Panc1 (cell line): ENCODE results near the gene LRRC3B. TPM values are rescaled to one million over a fixed set of nuclear protein-coding genes. Genes with fewer than 3 reads are reported as not detected.

ENCODE experiments used
- ATAC-seq: fragments of 200-7000 bp; cut with Tn5 transposase; 2 replicates; pipeline ENCODE4 v1.9.1; 2020; ENCODE audit warnings: mild to moderate bottlenecking, moderate library complexity
- BruUV-seq: library from RNA; stranded (reverse); fragments of 400-500 nt; replicated peaks from 2 replicates; lab custom pipeline; 2021; lab: Mats Ljungman, UMichigan
- CTCF ChIA-PET: fragments of 300-600 bp; sonication (Branson Sonifier 250); formaldehyde crosslinking; loops from one replicate; lab custom pipeline; 2022; ENCODE audit warnings: antibody characterized with exemption; lab: Charles Lee
- POLR2A ChIA-PET: fragments of 300-600 bp; sonication (Branson Sonifier 250); formaldehyde crosslinking; loops from one replicate; lab custom pipeline; 2022; ENCODE audit warnings: antibody characterized with exemption; lab: Charles Lee
- DNase-seq: peaks from one replicate; pipeline ENCODE4 v3.0.0-alpha.2; 2010; ENCODE audit warnings: low read depth, low spot score
- H3K27ac ChIP-seq: 2 replicates; pipeline ENCODE4 v1.5.1; 2011; ENCODE audit warnings: mild to moderate bottlenecking, low read length, inconsistent platforms
- H3K27me3 ChIP-seq: fragments of 200-500 bp; sonication (Bioruptor generic); 2 replicates; pipeline ENCODE4 v1.6.0; 2014; ENCODE audit warnings: low read length, inconsistent platforms; ENCODE audit not compliant: control insufficient read depth, insufficient read depth
- H3K36me3 ChIP-seq: fragments of 200-500 bp; sonication (Bioruptor generic); 2 replicates; pipeline ENCODE4 v1.5.1; 2014; ENCODE audit warnings: inconsistent platforms, mild to moderate bottlenecking, low read length, moderate library complexity; ENCODE audit not compliant: control insufficient read depth, insufficient read depth
- H3K4me1 ChIP-seq: 2 replicates; pipeline ENCODE4 v1.5.1; 2011; ENCODE audit warnings: inconsistent platforms, mild to moderate bottlenecking, low read length, moderate library complexity; ENCODE audit not compliant: control insufficient read depth, insufficient read depth
- H3K4me3 ChIP-seq, 2 experiments: 2 replicates each; pipeline ENCODE4 v1.5.1; 2011 to 2012; ENCODE audit warnings: low read depth in 2 of 2, low read length in 2 of 2, mild to moderate bottlenecking in 2 of 2, inconsistent platforms in 1 of 2, moderate library complexity in 1 of 2
- H3K9me3 ChIP-seq: fragments of 200-500 bp; sonication (Bioruptor generic); 2 replicates; pipeline ENCODE4 v1.5.1; 2014; ENCODE audit warnings: low read depth, mild to moderate bottlenecking, inconsistent platforms, low read length, moderate library complexity; ENCODE audit not compliant: control insufficient read depth, insufficient read depth
- CTCF ChIP-seq: fragments of 450-650 bp; IDR thresholded peaks from 2 replicates; pipeline ENCODE4 v1.5.1; 2017; ENCODE audit warnings: mild to moderate bottlenecking
- POLR2AphosphoS5 ChIP-seq: IDR thresholded peaks from 2 replicates; pipeline ENCODE4 v1.6.1; 2012; ENCODE audit warnings: mild to moderate bottlenecking, low read depth, low read length, moderate library complexity
- SIN3A ChIP-seq: IDR thresholded peaks from 2 replicates; pipeline ENCODE4 v1.6.1; 2012; ENCODE audit warnings: low read depth, mild to moderate bottlenecking, low read length, moderate library complexity, borderline replicate concordance; ENCODE audit not compliant: insufficient read depth
- TCF7L2 ChIP-seq: IDR thresholded peaks from 2 replicates; pipeline ENCODE4 v1.6.1; 2011; ENCODE audit warnings: mild to moderate bottlenecking, low read depth, low read length, inconsistent platforms
- in situ Hi-C: cut with HindIII; loops from 2 replicates; pipeline ENCODE4 v1.10.0; 2016; ENCODE audit warnings: low sequenced_read_pairs, low pct_unique_long_range_greater_than_20kb
- intact Hi-C: fragments of 100-400 bp; cut with micrococcal nuclease; formaldehyde crosslinking; loops from one replicate; pipeline ENCODE4 v1.10.0; 2022; ENCODE audit not compliant: unreplicated experiment
- total RNA-seq: library from RNA; stranded (reverse); gene quantifications from one replicate; pipeline ENCODE4 v1.2.1, GENCODE V29; 2021; ENCODE audit not compliant: unreplicated experiment
- TF ChIP-seq, protein P1 (sequence below), 2 experiments: IDR thresholded peaks; 2 replicates each; pipeline ENCODE4 v1.6.1; 2011 to 2012; ENCODE audit warnings: low read depth in 2 of 2, control low read depth in 1 of 2, low read length in 1 of 2, mild to moderate bottlenecking in 1 of 2, moderate library complexity in 1 of 2; ENCODE audit not compliant: insufficient read depth in 1 of 2

LRRC3B gene
- total RNA-seq, 1 experiment from 2014 or later, result not detected

- BruUV-seq, result no TSS peak
- ChIA-PET CTCF (no interaction called here), POLR2A (no interaction called here)
- Histone ChIP-seq H3K36me3 (no peaks in the 10 kb centered on the region), H3K4me3 (no peak overlapping the region), H3K4me1 (no peaks in the 10 kb centered on the region), H3K27ac (no peak overlapping the region), H3K9me3 (no peaks in the 10 kb centered on the region), H3K27me3 (no peaks in the 10 kb centered on the region)
- in situ Hi-C loops, result no loop called here
- ATAC-seq (no peak), DNase-seq (no peak)
- TF ChIP-seq, protein P1, sequence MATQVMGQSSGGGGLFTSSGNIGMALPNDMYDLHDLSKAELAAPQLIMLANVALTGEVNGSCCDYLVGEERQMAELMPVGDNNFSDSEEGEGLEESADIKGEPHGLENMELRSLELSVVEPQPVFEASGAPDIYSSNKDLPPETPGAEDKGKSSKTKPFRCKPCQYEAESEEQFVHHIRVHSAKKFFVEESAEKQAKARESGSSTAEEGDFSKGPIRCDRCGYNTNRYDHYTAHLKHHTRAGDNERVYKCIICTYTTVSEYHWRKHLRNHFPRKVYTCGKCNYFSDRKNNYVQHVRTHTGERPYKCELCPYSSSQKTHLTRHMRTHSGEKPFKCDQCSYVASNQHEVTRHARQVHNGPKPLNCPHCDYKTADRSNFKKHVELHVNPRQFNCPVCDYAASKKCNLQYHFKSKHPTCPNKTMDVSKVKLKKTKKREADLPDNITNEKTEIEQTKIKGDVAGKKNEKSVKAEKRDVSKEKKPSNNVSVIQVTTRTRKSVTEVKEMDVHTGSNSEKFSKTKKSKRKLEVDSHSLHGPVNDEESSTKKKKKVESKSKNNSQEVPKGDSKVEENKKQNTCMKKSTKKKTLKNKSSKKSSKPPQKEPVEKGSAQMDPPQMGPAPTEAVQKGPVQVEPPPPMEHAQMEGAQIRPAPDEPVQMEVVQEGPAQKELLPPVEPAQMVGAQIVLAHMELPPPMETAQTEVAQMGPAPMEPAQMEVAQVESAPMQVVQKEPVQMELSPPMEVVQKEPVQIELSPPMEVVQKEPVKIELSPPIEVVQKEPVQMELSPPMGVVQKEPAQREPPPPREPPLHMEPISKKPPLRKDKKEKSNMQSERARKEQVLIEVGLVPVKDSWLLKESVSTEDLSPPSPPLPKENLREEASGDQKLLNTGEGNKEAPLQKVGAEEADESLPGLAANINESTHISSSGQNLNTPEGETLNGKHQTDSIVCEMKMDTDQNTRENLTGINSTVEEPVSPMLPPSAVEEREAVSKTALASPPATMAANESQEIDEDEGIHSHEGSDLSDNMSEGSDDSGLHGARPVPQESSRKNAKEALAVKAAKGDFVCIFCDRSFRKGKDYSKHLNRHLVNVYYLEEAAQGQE (IDR thresholded peaks at IDR 0.05; ENCODE audit: insufficient read depth in 1 of 2, low read depth in 2 of 2, low read length in 1 of 2), result no peak
- TF ChIP-seq POLR2AphosphoS5 (no peak), SIN3A (no peak), CTCF (no peak), TCF7L2 (no peak)
- intact Hi-C loops, result no loop called here
Observed at GRCh38 chr3:26683902-26684301, 61.3 kb downstream of the LRRC3B start.

DNA sequence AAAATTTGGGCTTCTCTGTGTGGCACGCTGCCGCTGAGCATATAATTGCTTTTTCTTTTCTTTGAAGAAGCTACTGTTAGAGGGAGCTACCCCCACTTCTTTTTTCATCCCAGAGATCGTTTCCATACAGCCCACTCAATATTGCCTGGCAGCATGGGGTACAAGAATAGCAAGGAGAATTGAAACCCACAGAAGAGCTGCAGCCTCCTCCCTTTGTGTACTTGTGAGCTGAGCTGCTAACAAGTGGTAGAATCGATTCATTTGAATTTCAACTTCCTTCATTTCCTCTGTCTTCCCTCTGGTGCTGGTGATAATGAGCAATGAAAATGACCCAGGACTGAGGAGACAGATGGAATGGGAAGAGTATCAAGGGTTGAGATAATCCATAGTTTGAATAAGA, 64.9 kb downstream of the LRRC3B start:
- intact Hi-C loops (no loop called here), in situ Hi-C loops (no loop called here)
- Histone ChIP-seq H3K9me3 (no peaks in the 10 kb centered on the region), H3K36me3 (no peaks in the 10 kb centered on the region), H3K27ac (no peak overlapping the region), H3K27me3 (no peaks in the 10 kb centered on the region), H3K4me1 (no peaks in the 10 kb centered on the region), H3K4me3 (no peak overlapping the region)
- DNase-seq (no peak), ATAC-seq (no peak)
- no TSS peak for BruUV-seq
- ChIA-PET POLR2A (no interaction called here), CTCF (no interaction called here)
- no peak for TF ChIP-seq SIN3A
- TF ChIP-seq TCF7L2, result no peak
- TF ChIP-seq, protein P1 (IDR thresholded peaks at IDR 0.05; ENCODE audit: insufficient read depth in 1 of 2, low read depth in 2 of 2, low read length in 1 of 2), result no peak
- TF ChIP-seq POLR2AphosphoS5, result no peak
- TF ChIP-seq CTCF, result no peak
